OCI-LY1 (cell line): ENCODE measurements around the gene TYW1.

Experiments used
- H2AFZ ChIP-seq: fragments of 200-600 bp; sonication (generic), shearing (Covaris generic); 2 replicates; pipeline ENCODE4 v1.6.0; 2014; ENCODE audit warnings: antibody characterized with exemption, mild to moderate bottlenecking, low read length
- H3F3A ChIP-seq: fragments of 200-600 bp; sonication (generic), shearing (Covaris generic); 2 replicates; pipeline ENCODE4 v1.6.0; 2014; ENCODE audit warnings: mild to moderate bottlenecking, antibody characterized with exemption, low read length, moderate library complexity; ENCODE audit not compliant: insufficient read depth
- H3K27ac ChIP-seq: fragments of 200-600 bp; sonication (generic); 2 replicates; pipeline ENCODE4 v1.5.1; 2014; ENCODE audit warnings: low read length, mixed run types, mild to moderate bottlenecking, low read depth; ENCODE audit not compliant: poor library complexity, severe bottlenecking
- H3K27me3 ChIP-seq: fragments of 200-600 bp; sonication (generic); 2 replicates; pipeline ENCODE4 v1.6.0; 2014; ENCODE audit warnings: antibody characterized with exemption, mild to moderate bottlenecking, low read length, moderate library complexity; ENCODE audit not compliant: insufficient read depth
- H3K36me3 ChIP-seq: fragments of 200-600 bp; sonication (generic); 2 replicates; pipeline ENCODE4 v1.6.1; 2014; ENCODE audit warnings: mild to moderate bottlenecking, antibody characterized with exemption, low read length, moderate library complexity, mixed read lengths; ENCODE audit not compliant: insufficient read depth
- H3K4me1 ChIP-seq: fragments of 200-600 bp; sonication (generic); 2 replicates; pipeline ENCODE4 v1.5.1; 2014; ENCODE audit warnings: mild to moderate bottlenecking, low read length, moderate library complexity; ENCODE audit not compliant: insufficient read depth, severe bottlenecking
- H3K4me2 ChIP-seq: fragments of 200-600 bp; sonication (generic), shearing (Covaris generic); 2 replicates; pipeline ENCODE4 v1.6.1; 2014; ENCODE audit warnings: low read length
- H3K4me3 ChIP-seq: fragments of 200-600 bp; sonication (generic); 2 replicates; pipeline ENCODE4 v1.5.1; 2014; ENCODE audit warnings: low read length, low read depth, mild to moderate bottlenecking, mixed read lengths; ENCODE audit not compliant: poor library complexity, severe bottlenecking
- H3K79me2 ChIP-seq: fragments of 200-600 bp; shearing (Covaris generic); 2 replicates; pipeline ENCODE4 v1.6.1; 2016; ENCODE audit warnings: mixed run types, low read length, mixed read lengths; ENCODE audit not compliant: insufficient read depth
- H3K9ac ChIP-seq: fragments of 200-600 bp; sonication (generic), shearing (Covaris generic); 2 replicates; pipeline ENCODE4 v1.6.1; 2014; ENCODE audit warnings: mild to moderate bottlenecking, low read length, mixed read lengths
- H3K9me2 ChIP-seq: fragments of 200-600 bp; sonication (generic), shearing (Covaris generic); 2 replicates; pipeline ENCODE4 v1.6.1; 2014; ENCODE audit warnings: low read depth, mild to moderate bottlenecking, low read length, mixed read lengths
- H3K9me3 ChIP-seq: fragments of 200-600 bp; shearing (Covaris generic); 2 replicates; pipeline ENCODE4 v1.6.1; 2014; ENCODE audit warnings: low read length, mixed read lengths
- H4K20me1 ChIP-seq: fragments of 200-600 bp; sonication (generic), shearing (Covaris generic); 2 replicates; pipeline ENCODE4 v1.6.0; 2016; ENCODE audit warnings: mild to moderate bottlenecking, low read length; ENCODE audit not compliant: insufficient read depth
- EZH2 ChIP-seq: fragments of 200-600 bp; sonication (generic), shearing (Covaris generic); IDR thresholded peaks from 2 replicates; pipeline ENCODE4 v1.8.0; 2017; ENCODE audit warnings: borderline replicate concordance, mixed run types, mild to moderate bottlenecking, antibody characterized with exemption, low read length, moderate library complexity, mixed read lengths
- TF ChIP-seq, protein P1 (sequence below): fragments of 200-600 bp; sonication (generic), shearing (Covaris generic); IDR thresholded peaks from 2 replicates; pipeline ENCODE4 v1.5.1; 2017; ENCODE audit warnings: mild to moderate bottlenecking, antibody characterized with exemption, low read length, moderate library complexity, mixed read lengths

TYW1 gene

GRCh38 chr7:66957595-66958290, 38.9 kb upstream of the TYW1 start:
- Histone ChIP-seq H2AFZ (no peak overlapping the region), H3K9me2 (no peaks in the 10 kb centered on the region), H3K4me1 (no peaks in the 10 kb centered on the region), H3K79me2 (no peaks in the 10 kb centered on the region), H3K9ac (no peak overlapping the region), H3K9me3 (no peaks in the 10 kb centered on the region), H3K27me3 (no peaks in the 10 kb centered on the region), H3F3A (no peaks in the 10 kb centered on the region), H3K4me3 (no peak overlapping the region), H4K20me1 (no peaks in the 10 kb centered on the region), H3K36me3 (peaks cover 71% of the 10 kb centered on the region), H3K27ac (no peak overlapping the region), H3K4me2 (no peak overlapping the region)
- TF ChIP-seq, protein P1, sequence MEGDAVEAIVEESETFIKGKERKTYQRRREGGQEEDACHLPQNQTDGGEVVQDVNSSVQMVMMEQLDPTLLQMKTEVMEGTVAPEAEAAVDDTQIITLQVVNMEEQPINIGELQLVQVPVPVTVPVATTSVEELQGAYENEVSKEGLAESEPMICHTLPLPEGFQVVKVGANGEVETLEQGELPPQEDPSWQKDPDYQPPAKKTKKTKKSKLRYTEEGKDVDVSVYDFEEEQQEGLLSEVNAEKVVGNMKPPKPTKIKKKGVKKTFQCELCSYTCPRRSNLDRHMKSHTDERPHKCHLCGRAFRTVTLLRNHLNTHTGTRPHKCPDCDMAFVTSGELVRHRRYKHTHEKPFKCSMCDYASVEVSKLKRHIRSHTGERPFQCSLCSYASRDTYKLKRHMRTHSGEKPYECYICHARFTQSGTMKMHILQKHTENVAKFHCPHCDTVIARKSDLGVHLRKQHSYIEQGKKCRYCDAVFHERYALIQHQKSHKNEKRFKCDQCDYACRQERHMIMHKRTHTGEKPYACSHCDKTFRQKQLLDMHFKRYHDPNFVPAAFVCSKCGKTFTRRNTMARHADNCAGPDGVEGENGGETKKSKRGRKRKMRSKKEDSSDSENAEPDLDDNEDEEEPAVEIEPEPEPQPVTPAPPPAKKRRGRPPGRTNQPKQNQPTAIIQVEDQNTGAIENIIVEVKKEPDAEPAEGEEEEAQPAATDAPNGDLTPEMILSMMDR = no peak
- no peak for TF ChIP-seq EZH2

- H3K4me2 ChIP-seq = no peak overlapping the region
- H3K4me3 ChIP-seq = no peak overlapping the region
- H4K20me1 ChIP-seq = no peaks in the 10 kb centered on the region
- no peaks in the 10 kb centered on the region for H3K9me3 ChIP-seq
- no peak overlapping the region for H3K27ac ChIP-seq
- H3K27me3 ChIP-seq = no peaks in the 10 kb centered on the region
- TF ChIP-seq, protein P1 = no peak
- TF ChIP-seq EZH2 = no peak
- H3K79me2 ChIP-seq = no peaks in the 10 kb centered on the region
- no peaks in the 10 kb centered on the region for H3K4me1 ChIP-seq
- no peaks in the 10 kb centered on the region for H3K9me2 ChIP-seq
- peaks cover 61% of the 10 kb centered on the region for H3K36me3 ChIP-seq
- H3F3A ChIP-seq = no peaks in the 10 kb centered on the region
- H3K9ac ChIP-seq = no peak overlapping the region
- no peak overlapping the region for H2AFZ ChIP-seq
Measured at GRCh38 chr7:66958538-66959350, 37.9 kb upstream of the TYW1 start.

- no peak for TF ChIP-seq EZH2
- TF ChIP-seq, protein P1 = no peak
- H3K9ac ChIP-seq = no peak overlapping the region
- H3K4me1 ChIP-seq = no peaks in the 10 kb centered on the region
- peaks cover 52% of the 10 kb centered on the region for H3K36me3 ChIP-seq
- H3F3A ChIP-seq = no peaks in the 10 kb centered on the region
- H3K4me3 ChIP-seq = no peak overlapping the region
- no peaks in the 10 kb centered on the region for H4K20me1 ChIP-seq
- no peak overlapping the region for H3K27ac ChIP-seq
- H3K9me2 ChIP-seq = no peaks in the 10 kb centered on the region
- H2AFZ ChIP-seq = no peak overlapping the region
- H3K79me2 ChIP-seq = no peaks in the 10 kb centered on the region
- H3K4me2 ChIP-seq = no peak overlapping the region
- H3K9me3 ChIP-seq = no peaks in the 10 kb centered on the region
- H3K27me3 ChIP-seq = no peaks in the 10 kb centered on the region
Measured at GRCh38 chr7:66960192-66960591, 36.4 kb upstream of the TYW1 start.
